HG03108 (cell line): ENCODE measurements around the gene SLC13A3.

Experiments used
- ATAC-seq: cut with Tn5 transposase; IDR thresholded peaks from one replicate; pipeline ENCODE4 v1.9.1; 2021; ENCODE audit warnings: moderate library complexity; ENCODE audit not compliant: unreplicated experiment

Gene SLC13A3

DNA sequence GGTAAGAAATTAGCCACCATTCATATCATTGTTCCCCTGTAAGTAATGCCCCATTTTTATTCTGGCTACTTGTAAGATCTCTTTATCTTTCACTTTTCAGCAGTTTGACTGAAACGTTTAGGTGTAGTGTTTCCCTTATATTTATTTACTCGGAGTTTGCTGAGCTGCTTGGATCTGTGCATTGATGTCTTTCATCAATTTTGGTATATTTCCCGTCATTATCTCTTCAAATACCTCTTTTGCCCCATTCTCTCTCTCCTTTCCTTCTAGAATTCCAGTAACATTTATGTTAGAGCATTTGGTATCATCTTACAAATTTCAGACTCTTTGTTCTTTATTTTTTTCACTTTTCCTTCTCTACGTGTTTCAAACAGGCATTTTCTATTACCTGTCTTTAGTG, 9.2 kb upstream of the SLC13A3 start:
- ATAC-seq, result no peak

DNA sequence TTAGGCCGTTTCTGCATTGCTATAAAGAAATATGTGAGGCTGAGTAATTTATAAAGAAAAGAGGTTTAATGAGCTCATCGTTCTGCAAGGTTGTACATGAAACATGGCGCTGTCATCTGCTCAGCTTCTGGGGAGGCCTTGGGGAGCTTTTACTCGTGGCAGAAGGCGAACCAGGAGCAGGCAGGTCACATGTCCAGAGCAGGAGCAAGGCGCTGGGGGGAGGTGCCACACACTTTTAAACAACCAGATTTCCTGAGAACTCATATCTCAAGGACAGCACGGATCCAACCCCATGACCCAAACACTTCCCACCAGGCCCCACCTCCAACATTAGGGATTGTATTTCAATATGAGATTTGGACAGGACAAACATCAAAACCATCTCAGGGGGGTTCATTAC, 6.4 kb upstream of the SLC13A3 start:
- no peak for ATAC-seq

DNA sequence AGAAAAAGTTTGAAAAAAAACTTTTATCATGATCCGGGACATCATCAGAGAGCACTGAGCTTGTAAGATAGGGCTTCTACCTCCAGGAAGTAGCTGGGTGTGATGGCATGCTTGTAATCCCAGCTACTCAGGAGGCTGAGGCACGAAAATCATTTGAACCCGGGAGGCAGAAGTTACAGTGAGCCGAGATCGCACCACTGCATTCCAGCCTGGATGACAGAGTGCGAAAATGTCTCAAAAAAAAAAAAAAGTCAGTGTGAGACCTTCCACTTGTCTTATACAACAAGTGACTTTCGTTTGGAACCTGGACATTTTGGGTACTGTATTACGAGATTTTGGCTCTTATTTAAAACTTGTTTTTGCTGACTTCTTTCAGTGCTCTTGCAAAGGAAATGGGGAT, 5.9 kb upstream of the SLC13A3 start:
- ATAC-seq, result no peak

DNA sequence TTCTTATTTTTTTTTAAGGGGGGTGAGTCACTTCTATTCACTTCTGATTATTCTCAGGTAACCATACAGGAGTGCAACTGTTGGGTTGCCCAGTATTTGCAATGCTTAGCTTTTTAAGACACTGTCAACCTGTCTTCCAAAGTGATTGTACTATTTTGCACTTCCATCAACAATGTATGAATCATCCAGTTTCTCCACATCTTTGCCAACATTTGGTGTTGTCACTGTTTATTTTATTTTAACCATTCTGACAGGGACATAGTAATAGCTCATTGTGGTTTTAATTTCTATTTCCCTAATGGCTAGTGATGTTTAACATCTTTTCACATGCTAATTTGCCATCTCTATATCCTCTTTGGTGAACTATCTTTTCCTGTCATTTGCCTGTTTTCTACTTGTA, 1.4 kb upstream of the SLC13A3 start:
- no peak for ATAC-seq

DNA sequence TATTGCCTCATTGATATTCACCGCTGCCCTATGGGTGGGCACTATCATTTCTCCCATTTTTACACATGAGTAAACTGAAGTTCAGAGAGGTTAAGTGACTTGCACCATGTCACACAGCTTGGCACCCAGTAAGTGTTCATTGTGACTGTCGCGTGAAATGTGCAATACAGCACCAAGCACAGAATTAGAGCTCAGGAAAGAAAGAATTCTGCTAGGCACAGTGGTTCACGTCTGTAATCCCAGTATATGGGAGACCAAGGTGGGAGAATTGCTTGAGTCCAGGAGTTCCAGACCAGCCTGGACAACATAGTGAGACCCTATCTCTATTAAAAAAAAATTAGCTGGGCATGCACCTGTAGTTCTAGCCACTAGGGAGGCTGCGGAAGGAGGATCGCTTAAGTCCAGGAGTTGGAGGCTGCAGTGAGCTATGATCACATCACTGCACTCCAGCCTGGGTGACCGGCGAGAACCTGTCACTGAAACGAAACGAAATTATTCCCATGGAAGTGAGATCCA, 626 bp downstream of the SLC13A3 start:
- ATAC-seq, result no peak

DNA sequence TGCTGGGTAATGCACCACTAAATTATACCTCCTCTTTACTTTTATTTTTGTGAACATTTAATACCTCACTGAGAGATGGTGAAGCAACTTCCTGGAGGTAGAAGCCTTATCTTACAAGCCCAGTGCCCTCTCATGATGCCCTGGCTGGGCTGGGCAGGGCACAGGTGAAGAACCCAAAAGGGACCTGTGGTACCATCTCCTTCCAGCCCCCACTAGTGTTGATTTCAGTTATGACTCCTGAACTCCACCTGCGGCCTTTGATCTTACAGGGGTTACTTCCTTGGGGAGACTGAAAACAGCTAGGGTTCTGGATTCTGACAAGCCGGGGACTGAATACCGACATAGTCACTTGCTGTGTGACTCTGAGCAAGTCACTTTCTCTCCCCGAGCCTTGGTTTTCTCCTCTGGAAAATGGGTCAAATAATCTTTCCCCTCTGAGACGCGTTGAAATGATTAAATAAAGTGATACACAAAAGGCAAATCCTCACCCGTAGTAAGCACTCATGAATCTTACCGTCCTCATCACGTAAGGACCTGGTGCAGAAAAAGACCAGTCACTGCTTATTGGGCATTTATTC, 1.2 kb downstream of the SLC13A3 start:
- no peak for ATAC-seq

DNA sequence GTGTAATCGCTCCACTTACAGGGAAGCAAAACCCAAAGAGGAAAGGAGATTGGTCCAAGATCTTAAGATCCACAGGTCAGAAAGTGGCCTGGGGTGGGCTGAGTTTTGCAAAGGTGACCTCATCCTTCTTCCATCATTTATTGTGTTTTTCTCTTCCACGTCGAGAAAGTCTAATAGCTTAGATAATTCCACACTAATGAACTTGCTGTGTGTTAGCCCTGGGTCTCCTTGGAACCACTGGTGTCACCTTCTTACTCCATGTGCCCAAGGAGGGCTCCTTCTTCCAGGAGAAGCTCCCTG, 1.7 kb downstream of the SLC13A3 start:
- no peak for ATAC-seq

DNA sequence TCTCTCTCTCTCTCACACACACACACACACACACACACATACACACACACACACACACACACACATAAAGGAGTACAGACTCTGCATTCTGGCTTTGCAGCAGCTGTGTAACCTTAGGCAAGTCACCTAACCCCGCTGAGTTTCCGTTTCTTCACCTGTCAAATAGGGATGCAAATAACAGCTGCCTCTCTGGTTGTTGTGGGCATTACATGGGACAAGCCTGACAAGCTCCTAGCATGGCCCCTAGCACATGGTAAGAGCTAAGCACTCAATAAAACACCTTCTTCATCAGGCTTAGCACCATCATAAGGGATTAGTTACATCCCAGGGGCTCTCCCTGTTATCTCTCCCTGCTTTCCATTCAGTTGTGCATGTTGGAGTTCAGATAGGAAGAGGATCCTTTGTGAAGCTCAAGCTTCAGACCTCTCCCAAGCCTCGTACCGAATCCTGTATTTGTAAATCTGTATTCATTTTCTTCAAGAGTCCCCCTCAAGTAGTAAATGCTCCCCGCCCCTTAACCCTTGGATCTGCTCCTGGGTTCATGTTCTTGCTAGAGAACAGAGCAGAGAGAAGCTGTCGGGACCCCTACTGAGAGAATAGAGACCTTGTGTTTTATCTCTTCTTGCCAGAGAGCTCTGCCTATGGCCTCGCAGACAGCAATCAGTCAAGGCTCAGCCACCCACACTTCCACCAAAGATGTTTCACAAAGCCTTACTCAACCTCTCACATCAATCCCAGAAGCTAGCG, 2.2 kb downstream of the SLC13A3 start:
- ATAC-seq, result no peak

DNA sequence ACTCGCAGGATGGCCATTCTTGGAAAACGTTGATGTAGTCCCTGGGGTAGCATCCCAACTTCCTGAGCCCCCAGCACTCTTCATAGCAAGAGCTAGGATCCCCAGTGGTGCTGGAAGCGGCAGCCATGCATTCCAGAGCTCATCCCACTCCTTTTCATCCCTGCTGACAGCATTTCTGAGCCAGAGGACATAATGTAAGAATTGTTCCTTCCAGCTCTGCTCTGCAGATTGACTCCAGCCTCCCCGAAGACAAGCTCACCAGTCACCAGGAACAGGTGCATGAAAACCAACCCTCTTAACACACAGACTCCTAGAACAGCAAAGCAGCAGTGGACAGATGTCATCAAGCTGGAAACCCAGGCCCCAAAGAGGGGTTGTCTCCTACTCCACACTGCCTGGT, 3.8 kb downstream of the SLC13A3 start:
- no peak for ATAC-seq

DNA sequence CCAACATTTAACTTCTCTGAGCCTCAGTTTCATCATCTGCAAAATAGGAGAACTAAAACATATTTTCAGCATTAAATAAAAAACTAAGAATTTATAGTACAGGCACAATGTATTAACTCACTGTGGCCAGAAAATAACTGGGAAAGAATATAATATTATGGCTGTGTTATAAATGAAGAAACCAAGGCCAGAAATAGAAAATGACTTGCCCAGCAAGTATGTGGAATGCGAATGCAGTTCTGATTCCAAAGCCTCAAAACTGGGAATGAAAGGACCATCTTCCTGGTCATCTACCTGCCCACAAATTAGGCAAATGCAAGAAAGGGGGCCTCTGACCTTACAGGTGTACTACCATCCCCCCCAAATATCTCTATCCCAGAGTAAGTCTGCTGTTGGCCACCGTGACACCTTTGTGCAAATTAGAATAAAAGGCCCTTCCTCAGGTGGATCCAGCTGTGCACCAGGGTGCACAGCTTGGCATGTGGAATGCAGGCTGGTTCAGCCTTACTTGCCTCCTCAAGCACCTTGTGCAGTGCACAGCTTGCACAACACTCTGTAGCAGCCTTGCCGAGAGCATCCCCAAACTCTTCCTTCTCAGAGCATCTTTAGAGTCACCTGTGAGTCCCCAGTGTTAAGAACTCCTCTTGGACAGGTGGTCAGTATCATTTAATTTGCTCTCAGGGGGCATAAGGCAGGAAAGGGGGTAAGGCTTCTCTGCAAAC, 4.4 kb downstream of the SLC13A3 start:
- no peak for ATAC-seq

DNA sequence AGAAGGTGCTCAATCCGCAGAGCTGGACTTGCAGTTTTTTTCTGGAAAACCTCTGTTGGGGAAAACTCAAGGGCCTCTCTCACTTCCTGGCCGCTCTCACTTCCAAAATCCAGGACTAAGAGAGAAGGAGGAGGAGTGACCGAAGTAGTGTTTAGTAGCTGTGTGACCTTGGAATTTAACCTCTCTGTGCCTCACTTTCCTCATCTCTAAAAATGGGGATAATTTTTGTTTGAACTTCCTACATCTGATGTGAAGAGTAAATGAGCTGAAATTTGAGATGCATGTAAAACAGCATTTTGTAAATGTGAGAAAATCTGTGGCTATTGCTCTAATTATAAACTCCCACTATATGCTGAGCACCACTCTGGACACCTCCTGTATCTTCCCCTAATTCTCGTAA, 5.1 kb downstream of the SLC13A3 start:
- ATAC-seq, result no peak

DNA sequence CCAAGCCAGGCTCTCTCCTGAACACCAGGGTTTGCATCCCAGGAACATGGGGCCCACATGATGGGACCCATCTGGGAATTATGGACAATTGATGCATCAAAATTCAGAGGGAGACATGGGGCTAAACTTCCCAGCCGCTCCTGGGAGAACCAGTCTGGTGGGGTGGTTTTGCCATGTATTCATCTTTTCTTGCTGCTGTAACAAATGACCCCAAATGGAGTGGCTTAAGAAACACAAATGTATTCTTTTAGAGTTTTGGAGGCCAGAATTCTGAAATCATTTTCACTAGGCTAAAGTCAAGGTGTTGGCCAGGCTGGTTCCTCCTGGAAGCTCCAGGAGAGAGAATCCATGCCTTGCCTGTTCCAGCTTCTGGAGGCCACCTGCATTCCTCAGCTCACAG, 6.5 kb downstream of the SLC13A3 start:
- no peak for ATAC-seq

DNA sequence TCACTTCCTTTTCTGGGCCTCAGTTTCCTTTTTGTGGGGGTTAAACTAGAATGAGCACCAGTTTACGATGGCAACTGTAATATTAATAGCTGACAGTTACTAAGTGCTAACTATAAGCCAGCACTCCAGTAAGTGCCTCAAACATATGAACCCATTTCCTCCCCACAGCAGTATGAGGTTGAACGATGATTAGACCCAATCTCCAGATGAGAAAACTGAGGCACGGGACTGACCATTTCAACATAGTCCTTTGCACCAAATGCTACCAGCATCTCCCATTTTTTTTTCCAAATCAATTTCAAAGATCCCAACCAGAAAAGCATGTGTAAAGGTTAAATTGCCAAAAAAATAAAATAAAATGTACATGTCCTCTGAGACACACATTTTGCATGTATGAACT, 7.1 kb downstream of the SLC13A3 start:
- ATAC-seq, result no peak

DNA sequence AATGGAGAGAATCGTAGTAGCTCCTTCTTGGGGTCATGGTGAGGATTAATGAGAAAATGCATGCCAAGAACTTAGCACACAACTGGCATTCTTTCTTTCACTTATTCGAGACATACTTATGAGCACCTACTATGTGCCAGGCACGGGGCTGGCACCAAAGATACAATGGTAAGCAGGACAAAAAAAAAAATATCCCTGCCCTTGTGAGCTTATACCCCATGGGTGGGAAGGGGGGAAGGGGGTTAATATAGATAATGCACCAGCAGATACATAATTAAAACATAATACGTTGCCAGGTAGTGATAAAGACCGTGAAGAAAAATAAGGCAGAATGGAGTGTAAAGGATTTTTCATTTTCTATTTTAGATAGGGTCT, 8.3 kb downstream of the SLC13A3 start:
- ATAC-seq, result no peak

DNA sequence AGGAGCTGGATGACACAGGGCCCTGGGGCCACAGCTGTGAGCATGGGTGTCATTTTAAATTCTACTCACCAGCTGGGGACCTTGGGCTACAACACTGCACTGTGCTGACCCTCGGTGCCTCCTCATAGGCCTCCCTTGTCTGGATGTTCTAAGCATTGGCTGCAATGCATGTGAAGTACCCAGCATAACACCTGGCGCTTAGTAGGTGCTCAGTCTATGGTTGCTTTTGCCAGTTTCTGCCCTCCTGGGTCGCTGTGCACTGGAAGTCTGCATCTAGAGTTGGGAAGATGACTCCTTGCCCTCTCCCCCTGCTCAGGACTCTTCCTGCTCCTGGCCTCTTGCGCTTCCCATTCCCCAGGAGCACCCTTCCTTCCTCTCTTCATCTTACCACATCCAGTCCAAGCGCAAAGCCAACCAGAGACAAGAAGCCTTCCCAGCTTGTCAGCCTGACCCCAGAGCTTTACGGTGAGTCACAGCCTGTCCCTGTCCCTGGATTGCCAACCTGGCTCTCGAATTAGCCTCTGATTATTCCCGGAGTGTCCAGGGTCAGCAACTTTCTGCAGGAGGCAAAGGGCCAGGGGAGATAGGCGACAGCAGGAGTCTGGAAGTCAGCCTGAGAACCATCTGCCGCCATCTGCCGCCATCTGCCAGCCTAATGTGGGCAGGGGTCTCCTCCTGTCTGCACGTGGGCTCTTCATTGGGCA, 8.8 kb downstream of the SLC13A3 start:
- ATAC-seq, result no peak

DNA sequence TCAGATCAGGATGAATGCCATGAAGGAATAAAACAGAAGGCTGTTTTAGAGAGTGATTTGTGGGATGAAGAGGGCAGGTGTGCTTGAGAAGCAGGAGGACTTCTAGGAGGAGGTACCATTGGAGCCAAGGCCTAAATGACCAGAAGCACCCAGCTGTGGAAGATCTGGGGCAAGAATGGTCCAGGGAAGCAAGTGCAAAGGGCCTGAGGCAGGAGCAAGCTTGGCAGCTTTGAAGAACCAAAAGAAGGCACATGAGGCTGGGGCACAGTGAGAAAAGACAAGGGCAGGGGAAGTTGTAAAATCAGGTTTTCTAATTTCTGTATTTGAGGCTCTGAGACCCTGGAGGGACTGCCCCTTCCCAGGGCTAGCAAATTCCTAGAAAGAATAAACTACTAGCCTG, 9.8 kb downstream of the SLC13A3 start:
- no peak for ATAC-seq

DNA sequence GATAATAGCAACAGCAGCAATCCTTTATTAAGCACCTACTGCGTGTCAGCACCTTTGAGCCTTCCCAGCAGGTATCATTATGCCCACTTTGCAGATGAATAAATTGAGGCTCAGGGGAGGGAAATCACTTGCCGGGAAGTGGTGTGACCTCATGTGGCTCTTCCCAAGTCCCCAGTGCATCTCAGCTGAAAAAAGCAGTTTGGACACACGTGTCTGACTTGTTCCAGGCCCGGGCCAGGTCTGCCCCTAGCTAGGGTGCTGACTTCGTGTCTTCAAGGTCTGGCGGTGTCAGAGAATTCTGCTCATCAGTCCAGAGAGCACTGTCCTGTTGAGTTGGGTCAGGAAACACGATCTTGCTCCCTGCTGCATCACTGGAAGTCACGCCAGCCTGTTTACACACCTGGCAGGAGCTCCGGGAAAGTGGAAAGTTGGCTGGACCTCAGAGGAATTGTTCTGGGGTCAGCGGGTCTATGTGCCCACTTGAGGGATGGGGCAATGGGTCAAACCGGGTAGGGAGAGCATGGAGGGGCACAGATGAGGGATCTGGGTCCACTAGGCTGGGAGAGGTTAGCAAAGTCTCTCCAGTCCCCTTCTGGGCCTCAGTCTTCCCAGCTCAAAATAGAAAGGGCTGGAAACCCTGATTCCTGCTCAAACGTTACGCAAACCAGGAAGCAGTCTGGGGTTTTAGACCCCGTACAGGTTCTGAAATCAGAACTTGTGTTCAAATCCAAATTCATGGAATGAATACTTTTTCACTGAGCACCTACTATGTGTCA, 10.5 kb downstream of the SLC13A3 start:
- no peak for ATAC-seq

DNA sequence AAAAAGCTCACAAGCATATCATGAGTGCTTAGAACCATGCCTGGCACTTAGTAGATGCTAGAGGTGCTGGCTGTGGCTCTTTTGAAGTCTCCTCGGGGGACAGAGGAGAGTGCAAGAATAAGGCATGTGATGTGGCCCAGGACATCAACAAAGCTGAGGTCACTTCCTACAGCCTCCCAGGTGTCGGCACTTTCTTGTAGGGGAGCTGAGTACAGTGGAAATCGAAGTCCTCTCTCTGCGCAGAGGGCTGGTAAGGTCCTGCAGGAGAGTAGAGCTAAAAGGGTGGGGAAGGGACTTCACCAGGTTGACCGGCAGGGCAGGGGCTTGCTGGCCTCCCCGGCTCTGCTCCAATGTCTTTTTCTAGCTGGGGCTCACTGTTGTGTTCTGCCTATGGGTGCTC, 11.2 kb downstream of the SLC13A3 start:
- no peak for ATAC-seq

DNA sequence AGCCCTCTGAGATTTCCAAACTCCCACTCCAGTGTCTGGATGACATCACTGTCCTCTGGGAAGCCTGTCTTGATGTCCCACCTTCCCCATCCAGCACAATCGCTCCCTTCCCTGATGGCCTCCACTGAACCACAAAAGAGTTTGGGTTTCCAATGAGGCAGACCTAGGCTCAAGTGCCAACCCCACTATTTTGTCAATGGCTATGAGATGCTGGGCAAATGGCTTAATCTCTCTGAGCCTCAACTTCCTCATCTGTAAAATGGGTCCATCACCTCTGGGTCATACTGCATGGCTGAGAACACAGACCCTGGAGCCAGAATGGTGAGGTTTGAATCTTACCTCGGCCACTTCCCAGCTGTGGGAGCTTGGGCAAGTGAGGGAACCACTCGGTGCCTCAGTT, 11.7 kb downstream of the SLC13A3 start:
- no peak for ATAC-seq

DNA sequence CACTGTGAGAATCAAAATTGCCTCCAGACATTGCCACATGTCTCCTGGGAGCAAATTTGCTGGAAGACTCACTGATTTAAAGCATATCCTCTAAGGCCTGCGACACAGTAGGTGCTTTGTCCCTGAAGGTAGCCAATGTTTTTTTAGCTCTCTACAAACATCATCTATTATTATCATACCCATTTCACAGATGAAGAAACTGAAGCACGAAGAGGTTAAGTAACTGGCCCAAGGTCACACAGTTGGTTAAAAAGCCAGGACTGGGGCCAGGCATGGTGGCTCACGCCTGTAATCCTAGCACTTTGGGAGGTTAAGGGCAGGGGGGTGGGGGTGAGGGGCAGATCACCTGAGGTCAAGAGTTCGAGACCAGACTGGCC, 12.4 kb downstream of the SLC13A3 start:
- no peak for ATAC-seq
